ENCODE measurements around the gene C1orf122. TPM values are rescaled to one million over a fixed set of nuclear protein-coding genes. Genes with fewer than 3 reads are reported as not detected.

The C1orf122 gene
- total RNA-seq, 1 donor from 2014 or later, result 26.1 TPM

GRCh38 chr1:37795340-37796125 is 12.1 kb upstream of the C1orf122 start:
- peak; percentile 39 for DNase-seq (ENCODE audit: low read depth)
- FAIRE-seq, result no peak
- Histone ChIP-seq H3K4me3 (ENCODE audit: low read depth, low read length) (no peak overlapping the region), H3K27me3 (ENCODE audit: control insufficient read depth, insufficient read depth, low read length) (peaks cover under 1% of the 10 kb centered on the region), H3K36me3 (ENCODE audit: control insufficient read depth, insufficient read depth, low read length) (no peaks in the 10 kb centered on the region)
- TF ChIP-seq CTCF (IDR thresholded peaks at IDR 0.05; ENCODE audit: insufficient read depth, low read length, severe bottlenecking), result no peak

- FAIRE-seq (no peak), DNase-seq (ENCODE audit: low read depth) (no peak)
- no peak overlapping the region for H3K4me3 ChIP-seq (ENCODE audit: low read depth, low read length)
- no peak for TF ChIP-seq CTCF (IDR thresholded peaks at IDR 0.05; ENCODE audit: insufficient read depth, low read length, severe bottlenecking)
- no peaks in the 10 kb centered on the region for H3K27me3 ChIP-seq (ENCODE audit: control insufficient read depth, insufficient read depth, low read length)
- H3K36me3 ChIP-seq (ENCODE audit: control insufficient read depth, insufficient read depth, low read length), result no peaks in the 10 kb centered on the region
Measured at GRCh38 chr1:37797750-37798345, 9.7 kb upstream of the C1orf122 start.

GRCh38 chr1:37802439-37802838 is 5.2 kb upstream of the C1orf122 start:
- no peak overlapping the region for H3K4me3 ChIP-seq (ENCODE audit: low read depth, low read length)
- no peak for FAIRE-seq
- TF ChIP-seq CTCF (IDR thresholded peaks at IDR 0.05; ENCODE audit: insufficient read depth, low read length, severe bottlenecking), result no peak
- no peaks in the 10 kb centered on the region for H3K27me3 ChIP-seq (ENCODE audit: control insufficient read depth, insufficient read depth, low read length)
- peaks cover 22% of the 10 kb centered on the region for H3K36me3 ChIP-seq (ENCODE audit: control insufficient read depth, insufficient read depth, low read length)
- no peak for DNase-seq (ENCODE audit: low read depth)

GRCh38 chr1:37807220-37807554 is 403 bp upstream of the C1orf122 start:
- FAIRE-seq (no peak), DNase-seq (ENCODE audit: low read depth) (peak; percentile 6)
- peak overlapping the region; percentile 73 for H3K4me3 ChIP-seq (ENCODE audit: low read depth, low read length)
- peaks cover 22% of the 10 kb centered on the region for H3K36me3 ChIP-seq (ENCODE audit: control insufficient read depth, insufficient read depth, low read length)
- H3K27me3 ChIP-seq (ENCODE audit: control insufficient read depth, insufficient read depth, low read length), result no peaks in the 10 kb centered on the region
- no peak for TF ChIP-seq CTCF (IDR thresholded peaks at IDR 0.05; ENCODE audit: insufficient read depth, low read length, severe bottlenecking)

- DNase-seq (ENCODE audit: low read depth) (peak; percentile 46), FAIRE-seq (no peak)
- Histone ChIP-seq H3K36me3 (ENCODE audit: control insufficient read depth, insufficient read depth, low read length) (peaks cover 23% of the 10 kb centered on the region), H3K4me3 (ENCODE audit: low read depth, low read length) (peak overlapping the region; percentile 73), H3K27me3 (ENCODE audit: control insufficient read depth, insufficient read depth, low read length) (no peaks in the 10 kb centered on the region)
- no peak for TF ChIP-seq CTCF (IDR thresholded peaks at IDR 0.05; ENCODE audit: insufficient read depth, low read length, severe bottlenecking)
Measured at GRCh38 chr1:37808369-37809319, 1.1 kb downstream of the C1orf122 start.
